ENCODE measurements around the gene YIPF5. TPM values are rescaled to one million over a fixed set of nuclear protein-coding genes. Genes with fewer than 3 reads are reported as not detected.

YIPF5 gene
- total RNA-seq, 6 experiments from 2014 or later: 147 to 170 (median 166) TPM

- Mint-ChIP-seq H3K9me3 (no peaks in the 10 kb centered on the region), H3K36me3 (ENCODE audit: low read depth) (no peaks in the 10 kb centered on the region), H3K27ac (no peak overlapping the region), H3K4me3 (no peak overlapping the region), H3K27me3 (ENCODE audit: insufficient read depth) (no peaks in the 10 kb centered on the region), H3K4me1 (ENCODE audit: low read depth) (peaks cover 67% of the 10 kb centered on the region)
- no peak for DNase-seq
- no peak for TF ChIP-seq CTCF (IDR thresholded peaks at IDR 0.05)
Observed at GRCh38 chr5:144201588-144201987, 31.1 kb upstream of the YIPF5 start.

DNA sequence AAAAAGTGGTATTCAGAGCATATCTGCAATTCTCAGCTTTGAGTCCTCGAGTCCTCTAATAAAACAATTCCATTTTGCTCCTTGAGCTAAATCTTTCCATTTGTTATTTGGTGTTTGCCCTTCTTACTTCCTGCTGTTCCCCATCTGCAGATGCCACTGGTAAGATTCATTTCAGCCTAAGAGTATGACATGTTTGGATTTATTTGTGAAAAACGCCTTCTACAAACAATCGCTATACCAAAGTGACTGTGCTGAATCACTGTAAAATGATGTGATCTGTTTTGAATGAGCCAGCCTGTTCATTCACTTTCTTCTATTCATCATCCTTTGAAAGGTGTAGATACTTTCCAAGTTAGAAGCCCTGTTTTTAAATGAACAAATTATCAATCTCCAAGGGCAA, 27.9 kb upstream of the YIPF5 start:
- peak overlapping the region; percentile 63 for H3K4me3 Mint-ChIP-seq
- H3K9me3 Mint-ChIP-seq: no peaks in the 10 kb centered on the region
- H3K27ac Mint-ChIP-seq: peak overlapping the region; percentile 65
- H3K4me1 Mint-ChIP-seq (ENCODE audit: low read depth): peaks cover 47% of the 10 kb centered on the region
- H3K36me3 Mint-ChIP-seq (ENCODE audit: low read depth): no peaks in the 10 kb centered on the region
- TF ChIP-seq CTCF (IDR thresholded peaks at IDR 0.05): no peak
- peak; percentile 52 for DNase-seq
- H3K27me3 Mint-ChIP-seq (ENCODE audit: insufficient read depth): no peaks in the 10 kb centered on the region

- Mint-ChIP-seq H3K36me3 (ENCODE audit: low read depth) (no peaks in the 10 kb centered on the region), H3K27ac (no peak overlapping the region), H3K27me3 (ENCODE audit: insufficient read depth) (no peaks in the 10 kb centered on the region), H3K4me1 (ENCODE audit: low read depth) (peaks cover 41% of the 10 kb centered on the region), H3K4me3 (no peak overlapping the region), H3K9me3 (no peaks in the 10 kb centered on the region)
- DNase-seq: no peak
- peak; percentile 55; the same call in 1 of the 2 replicates for TF ChIP-seq CTCF (IDR thresholded peaks at IDR 0.05)
Observed at GRCh38 chr5:144196612-144197011, 26.2 kb upstream of the YIPF5 start.

- no peaks in the 10 kb centered on the region for H3K36me3 Mint-ChIP-seq (ENCODE audit: low read depth)
- peaks cover 36% of the 10 kb centered on the region for H3K4me1 Mint-ChIP-seq (ENCODE audit: low read depth)
- H3K27me3 Mint-ChIP-seq (ENCODE audit: insufficient read depth): no peaks in the 10 kb centered on the region
- H3K4me3 Mint-ChIP-seq: no peak overlapping the region
- DNase-seq: no peak
- no peak overlapping the region for H3K27ac Mint-ChIP-seq
- H3K9me3 Mint-ChIP-seq: no peaks in the 10 kb centered on the region
- TF ChIP-seq CTCF (IDR thresholded peaks at IDR 0.05): no peak
Observed at GRCh38 chr5:144195448-144195847, 25.0 kb upstream of the YIPF5 start.

- no peak overlapping the region for H3K4me3 Mint-ChIP-seq
- peaks cover 27% of the 10 kb centered on the region for H3K4me1 Mint-ChIP-seq (ENCODE audit: low read depth)
- DNase-seq: no peak
- no peaks in the 10 kb centered on the region for H3K9me3 Mint-ChIP-seq
- no peak overlapping the region for H3K27ac Mint-ChIP-seq
- TF ChIP-seq CTCF (IDR thresholded peaks at IDR 0.05): no peak
- H3K27me3 Mint-ChIP-seq (ENCODE audit: insufficient read depth): no peaks in the 10 kb centered on the region
- H3K36me3 Mint-ChIP-seq (ENCODE audit: low read depth): no peaks in the 10 kb centered on the region
Observed at GRCh38 chr5:144194144-144194543, 23.7 kb upstream of the YIPF5 start.

- Mint-ChIP-seq H3K9me3 (no peaks in the 10 kb centered on the region), H3K27ac (no peak overlapping the region), H3K4me1 (ENCODE audit: low read depth) (peaks cover 12% of the 10 kb centered on the region), H3K36me3 (ENCODE audit: low read depth) (no peaks in the 10 kb centered on the region), H3K4me3 (no peak overlapping the region), H3K27me3 (ENCODE audit: insufficient read depth) (no peaks in the 10 kb centered on the region)
- no peak for DNase-seq
- no peak for TF ChIP-seq CTCF (IDR thresholded peaks at IDR 0.05)
Observed at GRCh38 chr5:144192661-144193060, 22.2 kb upstream of the YIPF5 start.
